ENCODE measurements around the gene WDFY2.

DNA sequence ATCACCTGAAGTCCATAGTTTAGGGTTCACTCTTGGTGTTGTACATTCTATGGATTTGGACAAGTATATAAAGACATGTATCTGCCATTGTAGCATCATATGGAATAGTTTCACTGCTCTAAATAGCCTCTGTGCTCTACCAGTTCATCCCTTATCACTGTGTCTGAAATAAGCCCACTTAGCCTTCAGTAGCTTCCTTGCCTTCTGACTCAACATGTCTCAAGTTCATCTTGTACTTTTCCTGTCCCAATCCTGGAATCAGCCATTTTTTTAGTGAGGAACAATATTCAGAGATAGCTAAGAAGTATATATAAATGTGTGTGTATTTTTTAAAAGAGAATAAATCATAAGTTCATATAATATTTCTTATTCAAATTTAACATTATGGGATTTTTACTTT is 140.5 kb downstream of the WDFY2 start:
- TF ChIP-seq, protein P1, sequence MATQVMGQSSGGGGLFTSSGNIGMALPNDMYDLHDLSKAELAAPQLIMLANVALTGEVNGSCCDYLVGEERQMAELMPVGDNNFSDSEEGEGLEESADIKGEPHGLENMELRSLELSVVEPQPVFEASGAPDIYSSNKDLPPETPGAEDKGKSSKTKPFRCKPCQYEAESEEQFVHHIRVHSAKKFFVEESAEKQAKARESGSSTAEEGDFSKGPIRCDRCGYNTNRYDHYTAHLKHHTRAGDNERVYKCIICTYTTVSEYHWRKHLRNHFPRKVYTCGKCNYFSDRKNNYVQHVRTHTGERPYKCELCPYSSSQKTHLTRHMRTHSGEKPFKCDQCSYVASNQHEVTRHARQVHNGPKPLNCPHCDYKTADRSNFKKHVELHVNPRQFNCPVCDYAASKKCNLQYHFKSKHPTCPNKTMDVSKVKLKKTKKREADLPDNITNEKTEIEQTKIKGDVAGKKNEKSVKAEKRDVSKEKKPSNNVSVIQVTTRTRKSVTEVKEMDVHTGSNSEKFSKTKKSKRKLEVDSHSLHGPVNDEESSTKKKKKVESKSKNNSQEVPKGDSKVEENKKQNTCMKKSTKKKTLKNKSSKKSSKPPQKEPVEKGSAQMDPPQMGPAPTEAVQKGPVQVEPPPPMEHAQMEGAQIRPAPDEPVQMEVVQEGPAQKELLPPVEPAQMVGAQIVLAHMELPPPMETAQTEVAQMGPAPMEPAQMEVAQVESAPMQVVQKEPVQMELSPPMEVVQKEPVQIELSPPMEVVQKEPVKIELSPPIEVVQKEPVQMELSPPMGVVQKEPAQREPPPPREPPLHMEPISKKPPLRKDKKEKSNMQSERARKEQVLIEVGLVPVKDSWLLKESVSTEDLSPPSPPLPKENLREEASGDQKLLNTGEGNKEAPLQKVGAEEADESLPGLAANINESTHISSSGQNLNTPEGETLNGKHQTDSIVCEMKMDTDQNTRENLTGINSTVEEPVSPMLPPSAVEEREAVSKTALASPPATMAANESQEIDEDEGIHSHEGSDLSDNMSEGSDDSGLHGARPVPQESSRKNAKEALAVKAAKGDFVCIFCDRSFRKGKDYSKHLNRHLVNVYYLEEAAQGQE (IDR thresholded peaks at IDR 0.05; ENCODE audit: unreplicated experiment), result no peak
- TF ChIP-seq, protein P2, sequence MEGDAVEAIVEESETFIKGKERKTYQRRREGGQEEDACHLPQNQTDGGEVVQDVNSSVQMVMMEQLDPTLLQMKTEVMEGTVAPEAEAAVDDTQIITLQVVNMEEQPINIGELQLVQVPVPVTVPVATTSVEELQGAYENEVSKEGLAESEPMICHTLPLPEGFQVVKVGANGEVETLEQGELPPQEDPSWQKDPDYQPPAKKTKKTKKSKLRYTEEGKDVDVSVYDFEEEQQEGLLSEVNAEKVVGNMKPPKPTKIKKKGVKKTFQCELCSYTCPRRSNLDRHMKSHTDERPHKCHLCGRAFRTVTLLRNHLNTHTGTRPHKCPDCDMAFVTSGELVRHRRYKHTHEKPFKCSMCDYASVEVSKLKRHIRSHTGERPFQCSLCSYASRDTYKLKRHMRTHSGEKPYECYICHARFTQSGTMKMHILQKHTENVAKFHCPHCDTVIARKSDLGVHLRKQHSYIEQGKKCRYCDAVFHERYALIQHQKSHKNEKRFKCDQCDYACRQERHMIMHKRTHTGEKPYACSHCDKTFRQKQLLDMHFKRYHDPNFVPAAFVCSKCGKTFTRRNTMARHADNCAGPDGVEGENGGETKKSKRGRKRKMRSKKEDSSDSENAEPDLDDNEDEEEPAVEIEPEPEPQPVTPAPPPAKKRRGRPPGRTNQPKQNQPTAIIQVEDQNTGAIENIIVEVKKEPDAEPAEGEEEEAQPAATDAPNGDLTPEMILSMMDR (conservative IDR thresholded peaks at IDR 0.05; ENCODE audit: low read depth in 2 of 2), result no peak
- no peak for TF ChIP-seq EZH2 (IDR thresholded peaks at IDR 0.05; ENCODE audit: low read depth, unreplicated experiment)
- no peak for TF ChIP-seq JUNB (IDR thresholded peaks at IDR 0.05; ENCODE audit: unreplicated experiment)
- TF ChIP-seq POLR2AphosphoS5 (IDR thresholded peaks at IDR 0.05; ENCODE audit: low read depth), result no peak
- no peak for TF ChIP-seq ZNF114 (CRISPR knock-in tag; IDR thresholded peaks at IDR 0.05)
